ENCODE data around the gene NRROS.
"Not testable (repeated sequence)": the region's sequence is repeated elsewhere in the genome, so short reads cannot be mapped to it uniquely, and the experiment has no call there.

Gene NRROS

GRCh38 chr3:196625331-196625730 lies 14.2 kb upstream of the NRROS start:
- no peak for DNase-seq

GRCh38 chr3:196627918-196628231 lies 11.6 kb upstream of the NRROS start:
- no peak for DNase-seq

DNA sequence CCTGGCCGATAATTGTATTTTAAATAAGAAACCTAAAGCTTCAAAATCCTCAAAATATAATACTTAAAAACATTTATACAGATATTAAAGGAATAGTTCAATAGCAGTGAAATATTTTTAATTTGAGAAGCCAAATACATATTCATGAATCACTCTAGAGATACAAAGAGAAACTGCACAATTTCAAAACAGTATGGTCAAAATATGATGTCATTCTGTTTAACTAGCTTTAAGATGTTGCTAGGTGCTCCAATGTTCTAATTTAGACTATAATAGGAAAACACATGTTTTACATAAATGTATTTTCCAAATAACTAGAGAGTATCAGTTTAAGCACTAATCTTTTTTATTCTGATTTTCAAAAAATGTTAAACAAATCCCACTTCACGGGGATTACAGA lies 10.3 kb upstream of the NRROS start:
- DNase-seq: no peak

DNA sequence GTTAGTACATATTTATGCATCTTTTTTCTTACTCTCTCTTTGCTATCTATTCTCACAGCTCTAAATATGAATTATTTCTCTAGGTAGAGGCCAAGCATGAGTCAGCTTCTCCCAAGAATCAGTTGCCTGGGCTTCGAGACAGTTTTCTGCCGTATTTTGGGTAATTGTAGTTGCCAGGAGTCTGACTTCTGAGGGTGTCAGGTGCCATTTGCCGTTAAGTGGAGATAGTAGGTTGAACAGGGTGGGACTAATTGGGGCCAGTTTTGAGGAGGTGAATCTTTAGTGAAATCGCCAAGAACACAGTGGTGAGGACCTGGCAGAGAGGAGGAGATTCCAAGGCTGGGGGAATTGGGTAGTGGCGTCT lies 7.8 kb upstream of the NRROS start:
- no peak for DNase-seq

DNA sequence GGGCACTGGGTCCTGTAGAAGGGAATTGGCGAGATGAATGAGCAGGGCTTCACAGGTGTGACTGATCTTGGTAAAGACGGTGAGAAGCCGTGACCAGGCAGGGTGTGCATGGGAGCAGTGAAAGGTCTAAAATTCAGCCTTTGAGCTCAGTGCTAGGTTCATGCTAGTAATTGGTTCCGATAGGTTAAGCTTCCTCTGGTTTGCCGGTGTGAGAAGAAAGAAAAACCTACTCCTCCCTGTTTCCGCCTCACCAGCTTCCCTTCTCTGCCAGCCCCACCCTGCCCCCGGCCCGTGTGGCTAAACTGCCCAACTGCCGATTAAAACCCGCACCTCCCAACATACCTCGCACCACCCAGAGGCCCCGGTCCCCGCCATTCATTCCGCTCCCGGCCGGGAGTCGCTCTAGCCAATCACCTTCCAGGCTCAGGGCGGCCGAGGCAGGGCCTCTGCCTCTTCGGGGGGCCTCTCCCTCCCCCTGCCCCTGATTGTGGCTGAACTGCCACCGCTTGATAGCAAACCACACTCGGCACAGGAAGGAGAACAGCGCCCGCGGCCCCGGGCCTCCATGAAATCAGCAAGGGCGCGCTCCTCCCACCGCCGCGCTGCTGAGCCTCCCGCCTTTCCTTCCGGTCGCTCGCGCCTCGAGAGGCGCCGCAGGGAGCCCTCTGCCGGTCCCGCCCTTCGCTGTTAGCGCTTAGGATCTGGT lies 7.3 kb upstream of the NRROS start:
- DNase-seq: peak; percentile 88

GRCh38 chr3:196633555-196634151 lies 5.8 kb upstream of the NRROS start:
- no peak for DNase-seq

DNA sequence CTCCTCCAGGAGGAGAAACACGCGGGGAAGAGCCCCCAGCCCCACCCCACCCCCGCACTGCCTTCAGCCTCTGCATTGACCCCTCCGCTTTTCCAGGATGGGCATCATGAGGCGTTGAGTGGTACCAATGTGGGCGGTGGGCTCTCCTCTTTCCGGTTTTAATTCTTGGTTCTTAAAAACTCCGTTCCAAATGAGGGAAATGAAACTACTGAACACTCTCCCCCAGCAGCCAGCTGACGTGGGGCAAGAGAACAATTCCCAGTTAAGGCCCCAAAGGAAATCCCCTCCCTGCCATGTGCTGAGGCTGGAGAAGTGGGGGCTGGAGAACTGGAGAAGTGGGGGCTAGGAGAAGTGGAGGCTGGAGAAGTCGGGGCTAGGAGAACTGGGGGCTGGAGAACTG lies 5.3 kb upstream of the NRROS start:
- no peak for DNase-seq

GRCh38 chr3:196634829-196635228 lies 4.7 kb upstream of the NRROS start:
- DNase-seq: no peak

DNA sequence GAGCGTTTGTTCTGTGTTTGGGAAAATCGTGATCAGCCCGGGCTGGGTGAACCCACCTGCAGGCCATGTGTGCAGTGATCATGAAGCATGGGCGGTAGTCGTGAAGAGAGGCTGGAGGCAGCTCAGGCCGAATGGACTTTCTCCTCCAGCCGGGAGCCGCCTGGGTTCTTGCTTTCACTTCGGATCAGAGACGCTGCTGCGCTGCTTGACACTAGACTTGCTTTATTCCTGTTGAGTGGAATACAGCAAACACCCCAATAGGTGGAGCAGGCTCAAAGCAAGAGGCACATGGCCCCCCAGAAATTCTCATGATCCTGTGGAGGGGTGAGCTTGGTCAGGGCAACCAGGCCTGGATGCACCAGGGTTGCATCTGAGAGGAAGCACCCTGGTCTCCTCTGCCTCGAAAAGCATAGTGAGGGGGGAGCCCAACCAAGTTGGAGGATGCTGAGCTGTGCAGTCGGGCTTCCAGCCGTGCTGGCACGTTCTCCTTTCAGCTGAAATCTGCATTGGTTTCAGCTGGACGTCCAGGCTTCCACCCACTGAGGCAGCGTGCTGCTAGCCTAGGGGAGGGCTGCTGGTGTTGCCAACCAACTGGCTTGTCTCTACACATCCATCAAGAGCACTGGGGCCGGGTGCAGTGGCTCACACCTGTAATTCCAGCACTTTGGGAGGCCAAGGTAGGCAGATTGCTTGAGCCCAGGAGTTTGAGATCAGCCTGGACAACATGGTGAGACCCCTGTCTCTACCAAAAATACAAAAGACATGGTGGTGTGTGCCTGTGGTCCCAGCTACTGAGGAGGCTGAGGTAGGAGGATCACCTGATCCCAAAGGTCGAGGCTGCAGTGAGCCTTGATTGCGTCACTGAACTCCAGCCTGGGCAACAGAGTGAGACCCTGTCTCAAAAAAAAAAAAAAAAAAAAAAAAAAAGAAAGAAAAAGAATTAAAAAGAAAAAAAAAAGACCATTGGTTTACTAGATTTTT lies 2.8 kb upstream of the NRROS start:
- no peak for DNase-seq

DNA sequence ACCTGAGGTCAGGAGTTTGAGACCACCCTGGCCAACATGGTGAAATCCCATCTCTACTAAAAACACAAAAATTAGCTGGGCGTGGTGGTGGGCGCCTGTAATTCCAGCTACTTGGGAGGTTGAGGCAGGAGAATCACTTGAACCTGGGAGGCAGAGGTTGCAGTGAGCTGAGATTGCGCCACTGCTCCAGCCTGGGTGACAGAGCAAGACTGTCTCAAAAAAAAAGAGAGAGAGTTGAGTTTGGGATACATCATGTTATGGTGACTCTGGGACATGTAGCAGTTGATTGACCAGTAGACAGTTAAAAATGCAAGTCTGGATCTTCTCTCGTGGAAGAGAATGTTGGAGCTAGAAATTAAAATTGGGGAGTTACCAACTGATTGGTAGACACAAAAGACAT lies 1.6 kb upstream of the NRROS start:
- DNase-seq: not testable (repeated sequence)

GRCh38 chr3:196638861-196639482 lies 522 bp upstream of the NRROS start:
- no peak for DNase-seq

- no peak for DNase-seq
Measured at GRCh38 chr3:196640297-196641018, 964 bp downstream of the NRROS start.

DNA sequence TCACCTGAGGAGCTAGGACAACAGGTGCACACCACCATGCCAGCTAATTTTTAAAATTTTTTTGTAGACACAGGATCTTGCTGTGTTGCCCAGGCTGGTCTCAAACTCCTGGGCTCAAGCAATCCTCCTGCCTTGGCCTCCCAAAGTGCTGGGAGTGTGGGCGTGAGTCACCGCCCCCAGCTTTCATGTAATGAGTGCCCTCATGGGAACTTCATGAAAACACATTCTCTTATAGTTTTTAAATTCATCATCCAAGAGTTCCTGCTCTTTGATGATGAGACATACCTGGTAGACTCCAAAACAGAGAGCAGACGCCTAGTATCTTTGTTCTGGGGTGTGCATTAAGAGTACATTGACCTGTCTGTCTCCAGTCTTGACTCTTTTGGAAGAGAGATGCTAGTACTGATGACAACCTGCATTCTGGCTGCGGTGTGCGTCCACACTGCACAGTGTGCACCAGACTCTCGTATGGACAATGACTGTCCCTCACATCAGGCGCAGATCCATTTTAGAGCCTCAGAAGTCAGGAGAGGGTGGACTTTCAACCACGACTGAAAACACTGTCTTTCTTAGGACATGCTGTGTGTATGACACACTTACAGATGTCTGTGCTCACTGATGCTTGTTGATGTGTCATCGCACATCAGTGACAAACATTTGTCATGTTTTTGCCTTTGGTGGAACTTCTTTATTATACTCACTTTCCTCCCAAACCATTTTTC lies 2.0 kb downstream of the NRROS start:
- no peak for DNase-seq

GRCh38 chr3:196642434-196642833 lies 2.9 kb downstream of the NRROS start:
- DNase-seq: no peak

GRCh38 chr3:196643201-196643749 lies 3.8 kb downstream of the NRROS start:
- DNase-seq: no peak

DNA sequence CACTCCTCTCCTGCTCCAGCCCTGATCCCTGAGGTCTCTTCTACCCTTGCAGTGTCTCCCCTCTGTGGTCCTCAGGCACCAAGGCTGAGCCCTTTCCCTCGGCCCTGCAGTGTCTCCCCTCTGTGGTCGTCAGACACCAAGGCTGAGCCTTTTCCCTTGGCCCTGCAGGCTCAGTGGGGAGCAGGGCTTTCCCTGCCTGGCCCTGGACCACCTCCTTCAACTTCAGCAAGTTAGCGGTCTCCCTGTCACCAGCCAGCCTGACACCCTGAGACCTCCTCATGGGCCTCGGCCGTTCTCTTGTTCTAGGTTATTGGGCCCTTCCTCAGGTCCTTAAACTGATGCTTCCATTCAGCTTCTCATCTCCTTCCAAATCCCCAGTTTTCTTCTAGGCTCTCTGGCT lies 4.3 kb downstream of the NRROS start:
- DNase-seq: no peak

GRCh38 chr3:196645096-196645495 lies 5.6 kb downstream of the NRROS start:
- DNase-seq: no peak

DNA sequence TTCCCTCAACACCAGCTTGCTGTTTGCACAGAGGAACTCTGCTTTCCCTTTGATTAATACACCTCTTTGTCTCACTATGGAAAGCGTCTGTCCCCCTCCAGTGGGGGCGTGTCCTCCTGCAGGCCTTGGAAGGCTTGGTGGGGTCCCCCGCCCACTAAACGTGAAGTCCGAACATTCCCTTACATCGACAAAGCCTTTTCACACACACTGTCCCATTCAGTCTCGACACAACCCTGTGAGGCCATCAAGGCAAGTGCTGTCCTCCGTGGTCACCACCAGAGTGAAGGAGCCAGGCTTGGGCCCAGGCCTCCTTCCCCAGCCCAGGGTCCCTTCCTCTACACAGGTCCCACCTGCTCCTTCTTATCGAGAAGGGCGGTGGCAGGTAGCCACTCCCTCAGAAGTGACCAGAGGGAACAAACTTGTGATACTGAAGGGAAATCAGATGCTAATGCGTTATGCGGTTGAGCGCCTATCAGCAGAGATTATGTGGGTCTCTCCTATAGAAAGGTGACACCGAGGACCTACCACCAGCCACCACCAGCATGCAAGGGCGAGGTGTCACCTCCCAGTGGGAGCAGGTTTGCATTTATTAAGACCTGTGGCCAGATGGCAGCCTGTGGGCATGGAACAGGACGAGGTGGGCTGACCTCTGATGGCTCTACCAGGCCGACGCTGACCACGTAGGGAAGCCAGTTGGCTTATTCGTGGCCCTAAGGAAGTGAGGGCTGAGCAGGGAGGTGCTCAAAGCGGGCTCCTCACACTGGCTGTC lies 6.6 kb downstream of the NRROS start:
- DNase-seq: no peak

GRCh38 chr3:196646666-196647216 lies 7.2 kb downstream of the NRROS start:
- no peak for DNase-seq

GRCh38 chr3:196650740-196651311 lies 11.3 kb downstream of the NRROS start:
- no peak for DNase-seq
